H9 (cell line): ENCODE results near the gene DBNDD2. TPM values are rescaled to one million over a fixed set of nuclear protein-coding genes. Genes with fewer than 3 reads are reported as not detected.

Source experiments
- DNase-seq: peaks from one replicate; pipeline ENCODE4 v3.0.0-alpha.2; 2017
- H2AFZ ChIP-seq: one replicate; pipeline ENCODE4 v1.6.1; 2013; ENCODE audit warnings: mild to moderate bottlenecking, low read length, control low read depth, moderate library complexity
- H2AK5ac ChIP-seq: 2 replicates; pipeline ENCODE4 v1.6.1; 2013; ENCODE audit warnings: low read length, control low read depth, mixed read lengths; ENCODE audit not compliant: insufficient read length
- H2BK120ac ChIP-seq: one replicate; pipeline ENCODE4 v1.6.1; 2013; ENCODE audit warnings: low read depth, mild to moderate bottlenecking, low read length, control low read depth, inconsistent platforms; ENCODE audit not compliant: poor library complexity, severe bottlenecking
- H2BK12ac ChIP-seq: 2 replicates; pipeline ENCODE4 v1.6.1; 2013; ENCODE audit warnings: low read length, control low read depth, mixed read lengths, low read depth; ENCODE audit not compliant: insufficient read length
- H2BK15ac ChIP-seq: 2 replicates; pipeline ENCODE4 v1.6.1; 2013; ENCODE audit warnings: low read depth, low read length, control low read depth
- H2BK20ac ChIP-seq: one replicate; pipeline ENCODE4 v1.6.1; 2013; ENCODE audit warnings: low read depth, mild to moderate bottlenecking, low read length, control low read depth, inconsistent platforms; ENCODE audit not compliant: poor library complexity, severe bottlenecking
- H2BK5ac ChIP-seq: 2 replicates; pipeline ENCODE4 v1.6.1; 2013; ENCODE audit warnings: low read length, control low read depth, mixed read lengths; ENCODE audit not compliant: insufficient read length
- H3K14ac ChIP-seq: 2 replicates; pipeline ENCODE4 v1.6.1; 2013; ENCODE audit warnings: low read length, control low read depth; ENCODE audit not compliant: insufficient read depth
- H3K18ac ChIP-seq: 2 replicates; pipeline ENCODE4 v1.6.1; 2013; ENCODE audit warnings: low read depth, mild to moderate bottlenecking, mixed read lengths, low read length, control low read depth; ENCODE audit not compliant: insufficient read length
- H3K23ac ChIP-seq: 2 replicates; pipeline ENCODE4 v1.6.1; 2013; ENCODE audit warnings: low read length, control low read depth, mixed read lengths, low read depth; ENCODE audit not compliant: insufficient read length
- H3K23me2 ChIP-seq: 2 replicates; pipeline ENCODE4 v1.6.1; 2013; ENCODE audit warnings: low read depth, mild to moderate bottlenecking, mixed read lengths, low read length, control low read depth; ENCODE audit not compliant: insufficient read length, poor library complexity, severe bottlenecking
- H3K27ac ChIP-seq: 2 replicates; pipeline ENCODE4 v1.5.1; 2013; ENCODE audit warnings: low read length, control low read depth, mixed read lengths, low read depth; ENCODE audit not compliant: insufficient read length
- H3K27me3 ChIP-seq: 2 replicates; pipeline ENCODE4 v1.6.1; 2013; ENCODE audit warnings: low read length, control low read depth, inconsistent platforms; ENCODE audit not compliant: insufficient read depth
- H3K4ac ChIP-seq: 2 replicates; pipeline ENCODE4 v1.6.1; 2013; ENCODE audit warnings: low read depth, mild to moderate bottlenecking, control low read depth, inconsistent platforms, low read length, moderate library complexity
- H3K4me1 ChIP-seq: 2 replicates; pipeline ENCODE4 v1.6.1; 2013; ENCODE audit warnings: low read length, control low read depth, inconsistent platforms; ENCODE audit not compliant: insufficient read depth
- H3K4me2 ChIP-seq: 2 replicates; pipeline ENCODE4 v1.6.1; 2013; ENCODE audit warnings: low read length, control low read depth, mixed read lengths; ENCODE audit not compliant: insufficient read length, insufficient read depth
- H3K56ac ChIP-seq: 2 replicates; pipeline ENCODE4 v1.6.1; 2013; ENCODE audit warnings: low read depth, mild to moderate bottlenecking, mixed read lengths, low read length, control low read depth; ENCODE audit not compliant: insufficient read length
- H3K79me1 ChIP-seq: 2 replicates; pipeline ENCODE4 v1.6.1; 2013; ENCODE audit warnings: low read depth, mild to moderate bottlenecking, moderate library complexity, low read length, control low read depth, inconsistent platforms; ENCODE audit not compliant: insufficient read depth, poor library complexity, severe bottlenecking
- H3K79me2 ChIP-seq: 2 replicates; pipeline ENCODE4 v1.6.1; 2013; ENCODE audit warnings: low read length, control low read depth, inconsistent platforms; ENCODE audit not compliant: insufficient read depth
- H3K9ac ChIP-seq: 2 replicates; pipeline ENCODE4 v1.6.1; 2013; ENCODE audit warnings: low read length, control low read depth, mixed read lengths; ENCODE audit not compliant: insufficient read length; ENCODE audit errors: extremely low read depth
- H3K9me3 ChIP-seq: one replicate; pipeline ENCODE4 v1.6.1; 2013; ENCODE audit warnings: low read depth, low read length, inconsistent platforms; ENCODE audit not compliant: control insufficient read depth
- H3T11ph ChIP-seq: one replicate; pipeline ENCODE4 v1.6.1; 2013; ENCODE audit warnings: mild to moderate bottlenecking, low read length, control low read depth, inconsistent platforms
- H4K20me1 ChIP-seq: one replicate; pipeline ENCODE4 v1.6.1; 2013; ENCODE audit not compliant: control insufficient read depth, insufficient read length, insufficient read depth
- H4K5ac ChIP-seq: 2 replicates; pipeline ENCODE4 v1.6.1; 2013; ENCODE audit warnings: low read depth, mild to moderate bottlenecking, mixed read lengths, low read length, control low read depth; ENCODE audit not compliant: insufficient read length
- H4K8ac ChIP-seq: replicated peaks from 2 replicates; pipeline ENCODE4 v1.6.1; 2013; ENCODE audit warnings: low read length, control low read depth, mixed read lengths, low read depth; ENCODE audit not compliant: insufficient read length
- H4K91ac ChIP-seq: 2 replicates; pipeline ENCODE4 v1.6.1; 2013; ENCODE audit warnings: low read depth, mild to moderate bottlenecking, moderate library complexity, mixed read lengths, low read length, control low read depth; ENCODE audit not compliant: insufficient read length
- H3K27ac Mint-ChIP-seq, 3 experiments: 2 replicates in 2 of 3; 3 replicates in 1 of 3; pipeline ENCODE4 v1.8.0; 2020 to 2021; ENCODE audit warnings: mixed read lengths in 3 of 3, mild to moderate bottlenecking in 1 of 3, moderate library complexity in 1 of 3
- H3K27me3 Mint-ChIP-seq: 2 replicates; pipeline ENCODE4 v1.8.0; 2021; ENCODE audit warnings: low read depth, mild to moderate bottlenecking, moderate library complexity, mixed read lengths
- H3K36me3 Mint-ChIP-seq, 3 experiments: 2 replicates in 2 of 3; 3 replicates in 1 of 3; pipeline ENCODE4 v1.8.0; 2020 to 2021; ENCODE audit warnings: low read depth in 3 of 3, mixed read lengths in 3 of 3; ENCODE audit not compliant: insufficient read depth in 1 of 3
- H3K4me1 Mint-ChIP-seq, 2 experiments: 2 replicates each; pipeline ENCODE4 v1.8.0; 2020; ENCODE audit warnings: mixed read lengths in 2 of 2
- H3K4me3 Mint-ChIP-seq, 2 experiments: 2 replicates in 1 of 2; 3 replicates in 1 of 2; pipeline ENCODE4 v1.8.0; 2020 to 2021; ENCODE audit warnings: mild to moderate bottlenecking in 2 of 2, mixed read lengths in 2 of 2, moderate library complexity in 1 of 2
- H3K9me3 Mint-ChIP-seq, 2 experiments: 2 replicates in 1 of 2; 3 replicates in 1 of 2; pipeline ENCODE4 v1.8.0; 2020; ENCODE audit warnings: mild to moderate bottlenecking in 2 of 2, mixed read lengths in 2 of 2, moderate library complexity in 1 of 2
- CTCF ChIP-seq: fragments of 200-600 bp; sonication (generic); conservative IDR thresholded peaks from 3 replicates; pipeline ENCODE4 v1.8.0; 2021; ENCODE audit warnings: antibody characterized with exemption, mild to moderate bottlenecking
- WGBS: extraction: QIAGEN DNeasy Blood & Tissue Kit; methylation state at CpG from one replicate; pipeline ENCODE4 v1.1.7; 2013; ENCODE audit warnings: missing lambda C conversion rate, low lambda C conversion rate, mixed read lengths; ENCODE audit not compliant: insufficient read length; ENCODE audit errors: extremely low coverage; 5-methylcytosine and 5-hydroxymethylcytosine counted together
- total RNA-seq: library from RNA; stranded (reverse); gene quantifications from 2 replicates; pipeline ENCODE4 v1.2.1, GENCODE V29; 2021

DBNDD2 gene
- total RNA-seq, 1 experiment from 2014 or later, result 39.1 TPM

- Histone ChIP-seq H2AK5ac (no peak overlapping the region), H3K23ac (no peak overlapping the region), H2BK5ac (no peak overlapping the region), H3K27ac (no peak overlapping the region), H3K27me3 (no peaks in the 10 kb centered on the region), H2BK120ac (no peak overlapping the region), H4K5ac (no peak overlapping the region), H3K14ac (no peak overlapping the region), H3K9me3 (no peaks in the 10 kb centered on the region), H4K91ac (no peak overlapping the region), H4K8ac (no peak overlapping the region), H3K79me1 (no peaks in the 10 kb centered on the region), H2BK12ac (no peak overlapping the region), H2BK15ac (no peak overlapping the region), H3K79me2 (no peaks in the 10 kb centered on the region), H3K18ac (no peak overlapping the region), H3K4me1 (no peaks in the 10 kb centered on the region), H4K20me1 (no peaks in the 10 kb centered on the region), H3K23me2 (no peaks in the 10 kb centered on the region), H3K9ac (no peak overlapping the region), H3T11ph (no peak overlapping the region), H2BK20ac (no peak overlapping the region), H2AFZ (no peak overlapping the region), H3K4ac (no peak overlapping the region), H3K56ac (no peak overlapping the region), H3K4me2 (no peak overlapping the region)
- Mint-ChIP-seq H3K27me3 (peaks cover 2% of the 10 kb centered on the region; the same call in 1 of the 2 replicates), H3K36me3 (peaks cover 0 to 14% (median 0%) of the 10 kb centered on the region in 3 experiments; a peak in 1 of 7 replicates), H3K4me3 (no peak overlapping the region), H3K4me1 (peaks cover 10 to 20% of the 10 kb centered on the region in 2 experiments; a peak in 3 of 4 replicates), H3K27ac (no peak overlapping the region), H3K9me3 (no peaks in the 10 kb centered on the region)
- no peak for TF ChIP-seq CTCF
- WGBS, result no CpG with 5 or more reads among the region's 5 CpGs
- no peak for DNase-seq
These were observed 24.2 kb downstream of the DBNDD2 start for GRCh38 chr20:45432294-45432693.
